ENCODE measurements around the gene GSX2. TPM values are rescaled to one million over a fixed set of nuclear protein-coding genes. Genes with fewer than 3 reads are reported as not detected.

Gene GSX2
- total RNA-seq, 2 experiments from 2014 or later = not detected

DNA sequence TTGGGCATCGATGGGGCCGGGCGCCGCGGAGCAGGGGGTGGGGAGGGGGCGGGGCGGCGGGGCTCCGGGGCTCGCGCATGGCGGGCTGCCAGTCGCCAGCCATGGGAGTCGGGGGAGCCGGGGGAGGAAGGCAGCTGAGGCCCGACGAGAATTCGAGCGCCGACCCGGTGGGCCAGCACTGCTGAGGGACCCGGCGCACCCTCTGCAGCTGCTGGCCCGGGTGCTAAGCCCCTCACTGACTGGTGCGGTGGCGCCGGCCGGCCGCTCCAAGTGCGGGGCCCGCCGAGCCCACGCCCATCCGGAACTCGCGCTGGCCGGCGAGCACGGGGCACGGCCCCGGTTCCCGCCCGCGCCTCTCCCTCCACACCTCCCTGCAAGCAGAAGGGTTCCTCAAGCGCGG, 49.4 kb downstream of the GSX2 start:
- ChIA-PET CTCF (no interaction called here), POLR2A (no interaction called here)
- peaks cover 42% of the 10 kb centered on the region for H3K27me3 Mint-ChIP-seq
- H3K4me3 Mint-ChIP-seq = no peak overlapping the region
- TF ChIP-seq, protein P1, sequence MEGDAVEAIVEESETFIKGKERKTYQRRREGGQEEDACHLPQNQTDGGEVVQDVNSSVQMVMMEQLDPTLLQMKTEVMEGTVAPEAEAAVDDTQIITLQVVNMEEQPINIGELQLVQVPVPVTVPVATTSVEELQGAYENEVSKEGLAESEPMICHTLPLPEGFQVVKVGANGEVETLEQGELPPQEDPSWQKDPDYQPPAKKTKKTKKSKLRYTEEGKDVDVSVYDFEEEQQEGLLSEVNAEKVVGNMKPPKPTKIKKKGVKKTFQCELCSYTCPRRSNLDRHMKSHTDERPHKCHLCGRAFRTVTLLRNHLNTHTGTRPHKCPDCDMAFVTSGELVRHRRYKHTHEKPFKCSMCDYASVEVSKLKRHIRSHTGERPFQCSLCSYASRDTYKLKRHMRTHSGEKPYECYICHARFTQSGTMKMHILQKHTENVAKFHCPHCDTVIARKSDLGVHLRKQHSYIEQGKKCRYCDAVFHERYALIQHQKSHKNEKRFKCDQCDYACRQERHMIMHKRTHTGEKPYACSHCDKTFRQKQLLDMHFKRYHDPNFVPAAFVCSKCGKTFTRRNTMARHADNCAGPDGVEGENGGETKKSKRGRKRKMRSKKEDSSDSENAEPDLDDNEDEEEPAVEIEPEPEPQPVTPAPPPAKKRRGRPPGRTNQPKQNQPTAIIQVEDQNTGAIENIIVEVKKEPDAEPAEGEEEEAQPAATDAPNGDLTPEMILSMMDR (IDR thresholded peaks at IDR 0.05) = no peak
- H3K27ac Mint-ChIP-seq = no peak overlapping the region
- no peaks in the 10 kb centered on the region for H3K9me3 Mint-ChIP-seq
- no peak overlapping the region for H3K4me3 ChIP-seq (ENCODE audit: low read length)
- intact Hi-C loops (cut with DNase I, micrococcal nuclease) = no loop called here
- peaks cover 0 to 3% of the 10 kb centered on the region in 2 experiments for H3K27me3 ChIP-seq (ENCODE audit: control insufficient read depth in 1 of 2, insufficient read depth in 2 of 2, low read length in 2 of 2)
- DNase-seq (no peak), ATAC-seq (ENCODE audit: poor library complexity) (no peak)
- H3K9me3 ChIP-seq (ENCODE audit: control insufficient read depth in 1 of 2, insufficient read depth in 1 of 2, low read length in 2 of 2) = no peaks in the 10 kb centered on the region
- H3K36me3 ChIP-seq (ENCODE audit: insufficient read depth, low read length) = no peaks in the 10 kb centered on the region
- no peaks in the 10 kb centered on the region for H3K36me3 Mint-ChIP-seq (ENCODE audit: low read depth)
- no peak overlapping the region for H3K27ac ChIP-seq (ENCODE audit: low read depth in 1 of 2, low read length in 2 of 2)
- no peaks in the 10 kb centered on the region for H3K4me1 ChIP-seq (ENCODE audit: insufficient read depth, low read length)
- peaks cover 12% of the 10 kb centered on the region for H3K4me1 Mint-ChIP-seq (ENCODE audit: low read depth)

Other genes with a start within 250 kb of the GSX2 start
- 10 to 100 TPM; 53.8 to 59.2 TPM for gene CHIC2, start 35.6 kb upstream of the GSX2 start, total RNA-seq
- gene PDGFRA, start 129.1 kb downstream of the GSX2 start, total RNA-seq = not detected